MM.1S (cell line): ENCODE measurements around the gene CISD3.

ENCODE experiments used
- DNase-seq: peaks from one replicate; pipeline ENCODE4 v3.0.0-alpha.2; 2015
- H2AFZ ChIP-seq: fragments of 300-600 bp; sonication (generic); 2 replicates; pipeline ENCODE4 v1.6.0; 2016; ENCODE audit warnings: antibody characterized with exemption, low read length
- H3F3A ChIP-seq: fragments of 300-600 bp; sonication (generic); 2 replicates; pipeline ENCODE4 v1.6.1; 2016; ENCODE audit warnings: mild to moderate bottlenecking, antibody characterized with exemption, low read length, moderate library complexity, mixed read lengths; ENCODE audit not compliant: insufficient read depth
- H3K27ac ChIP-seq: fragments of 300-600 bp; sonication (generic); 2 replicates; pipeline ENCODE4 v1.5.1; 2016; ENCODE audit warnings: mild to moderate bottlenecking, low read length
- H3K27me3 ChIP-seq: fragments of 300-600 bp; sonication (generic); replicated peaks from 2 replicates; pipeline ENCODE4 v1.6.0; 2016; ENCODE audit warnings: low read length; ENCODE audit not compliant: insufficient read depth
- H3K36me3 ChIP-seq: fragments of 300-600 bp; sonication (generic); replicated peaks from 2 replicates; pipeline ENCODE4 v1.6.1; 2016; ENCODE audit warnings: mild to moderate bottlenecking, low read length, mixed read lengths; ENCODE audit not compliant: insufficient read depth
- H3K4me1 ChIP-seq: fragments of 300-600 bp; sonication (generic); 2 replicates; pipeline ENCODE4 v1.6.1; 2016; ENCODE audit warnings: low read length, mixed read lengths
- H3K4me2 ChIP-seq: fragments of 300-600 bp; sonication (generic); 2 replicates; pipeline ENCODE4 v1.6.0; 2016; ENCODE audit warnings: low read depth, low read length
- H3K4me3 ChIP-seq: fragments of 300-600 bp; sonication (generic); 2 replicates; pipeline ENCODE4 v1.5.1; 2016; ENCODE audit warnings: low read length, mixed read lengths
- H3K79me2 ChIP-seq: fragments of 300-600 bp; sonication (generic); 2 replicates; pipeline ENCODE4 v1.6.1; 2016; ENCODE audit warnings: mixed run types, low read length, mixed read lengths
- H3K9ac ChIP-seq: fragments of 300-600 bp; sonication (generic); 2 replicates; pipeline ENCODE4 v1.6.1; 2016; ENCODE audit warnings: low read length, mixed read lengths
- H3K9me2 ChIP-seq: fragments of 300-600 bp; sonication (generic); replicated peaks from 2 replicates; pipeline ENCODE4 v1.6.1; 2016; ENCODE audit warnings: mild to moderate bottlenecking, low read length, mixed read lengths; ENCODE audit not compliant: insufficient read depth
- H3K9me3 ChIP-seq: fragments of 300-600 bp; sonication (generic); replicated peaks from 2 replicates; pipeline ENCODE4 v1.6.1; 2016; ENCODE audit warnings: mild to moderate bottlenecking, low read length, mixed read lengths; ENCODE audit not compliant: insufficient read depth
- H4K20me1 ChIP-seq: fragments of 300-600 bp; sonication (generic); 2 replicates; pipeline ENCODE4 v1.6.1; 2016; ENCODE audit warnings: mild to moderate bottlenecking, low read length, moderate library complexity, mixed read lengths; ENCODE audit not compliant: insufficient read depth
- EZH2 ChIP-seq: fragments of 300-600 bp; sonication (generic); optimal IDR thresholded peaks from 2 replicates; pipeline ENCODE3; 2017; ENCODE audit warnings: low read depth, mild to moderate bottlenecking, antibody characterized with exemption, low read length, mixed read lengths
- EZH2phosphoT487 ChIP-seq: fragments of 300-600 bp; sonication (generic); IDR thresholded peaks from 2 replicates; pipeline ENCODE4 v1.6.1; 2018; ENCODE audit warnings: antibody characterized with exemption, low read length
- TF ChIP-seq, protein P1 (sequence below): fragments of 300-600 bp; sonication (generic); IDR thresholded peaks from 2 replicates; pipeline ENCODE4 v1.5.1; 2016; ENCODE audit warnings: antibody characterized with exemption, low read length, mixed read lengths

The CISD3 gene

DNA sequence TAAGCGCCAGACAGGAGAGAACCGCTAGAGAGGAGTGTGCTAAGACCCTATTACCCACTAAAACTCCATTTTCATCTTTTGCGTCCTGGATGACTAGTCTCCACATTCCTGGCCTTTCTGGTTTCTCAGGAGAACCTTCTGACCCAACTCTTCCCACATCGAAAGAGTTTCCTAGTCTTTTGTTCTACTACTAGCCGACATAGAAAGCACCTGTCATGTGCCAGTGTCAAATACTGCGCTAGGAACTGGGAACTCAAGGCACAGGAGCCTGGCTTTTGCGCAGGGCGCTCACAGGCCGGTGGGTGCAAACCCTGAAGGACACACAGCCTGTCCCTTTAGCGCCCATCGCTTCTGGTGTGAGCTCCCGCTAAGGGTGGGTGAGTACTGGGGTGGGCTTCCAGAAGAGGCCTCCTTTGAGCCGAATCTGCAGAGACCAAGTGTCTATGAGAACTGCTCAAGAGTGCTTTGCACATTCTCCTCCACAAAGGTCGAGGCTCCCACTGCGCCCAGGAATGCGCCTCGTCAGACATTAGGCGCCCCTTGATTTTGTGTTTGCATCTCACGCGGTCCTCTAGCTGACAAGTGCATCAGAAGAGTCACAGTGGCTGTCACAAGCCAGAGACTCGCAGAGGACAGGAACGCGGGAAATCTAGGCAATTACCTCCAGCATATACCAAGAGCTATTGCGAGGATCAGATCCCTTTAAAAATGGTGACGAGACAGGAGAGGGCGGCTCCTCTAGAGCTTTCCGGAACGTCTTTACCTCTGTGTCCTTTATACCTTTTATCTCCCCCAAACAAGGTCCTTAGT is 20.4 kb downstream of the CISD3 start:
- H3K27me3 ChIP-seq = peaks cover 22% of the 10 kb centered on the region
- H3K9me2 ChIP-seq = no peaks in the 10 kb centered on the region
- H3K9ac ChIP-seq = peak overlapping the region; percentile 93; the same call in 1 of the 2 replicates
- no peak for TF ChIP-seq EZH2phosphoT487
- TF ChIP-seq, protein P1, sequence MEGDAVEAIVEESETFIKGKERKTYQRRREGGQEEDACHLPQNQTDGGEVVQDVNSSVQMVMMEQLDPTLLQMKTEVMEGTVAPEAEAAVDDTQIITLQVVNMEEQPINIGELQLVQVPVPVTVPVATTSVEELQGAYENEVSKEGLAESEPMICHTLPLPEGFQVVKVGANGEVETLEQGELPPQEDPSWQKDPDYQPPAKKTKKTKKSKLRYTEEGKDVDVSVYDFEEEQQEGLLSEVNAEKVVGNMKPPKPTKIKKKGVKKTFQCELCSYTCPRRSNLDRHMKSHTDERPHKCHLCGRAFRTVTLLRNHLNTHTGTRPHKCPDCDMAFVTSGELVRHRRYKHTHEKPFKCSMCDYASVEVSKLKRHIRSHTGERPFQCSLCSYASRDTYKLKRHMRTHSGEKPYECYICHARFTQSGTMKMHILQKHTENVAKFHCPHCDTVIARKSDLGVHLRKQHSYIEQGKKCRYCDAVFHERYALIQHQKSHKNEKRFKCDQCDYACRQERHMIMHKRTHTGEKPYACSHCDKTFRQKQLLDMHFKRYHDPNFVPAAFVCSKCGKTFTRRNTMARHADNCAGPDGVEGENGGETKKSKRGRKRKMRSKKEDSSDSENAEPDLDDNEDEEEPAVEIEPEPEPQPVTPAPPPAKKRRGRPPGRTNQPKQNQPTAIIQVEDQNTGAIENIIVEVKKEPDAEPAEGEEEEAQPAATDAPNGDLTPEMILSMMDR = no peak
- TF ChIP-seq EZH2 = no peak
- H3K27ac ChIP-seq = peak overlapping the region; percentile 34; the same call in 1 of the 2 replicates
- H3K4me2 ChIP-seq = peak overlapping the region; percentile 99
- peak overlapping the region; percentile 94 for H2AFZ ChIP-seq
- peaks cover 27% of the 10 kb centered on the region for H3K79me2 ChIP-seq
- H3K9me3 ChIP-seq = no peaks in the 10 kb centered on the region
- peak overlapping the region; percentile 93 for H3K4me3 ChIP-seq
- H3K4me1 ChIP-seq = peaks cover 22% of the 10 kb centered on the region
- no peaks in the 10 kb centered on the region for H3K36me3 ChIP-seq
- DNase-seq = peak; percentile 24
- peaks cover 25% of the 10 kb centered on the region for H3F3A ChIP-seq
- no peaks in the 10 kb centered on the region for H4K20me1 ChIP-seq

DNA sequence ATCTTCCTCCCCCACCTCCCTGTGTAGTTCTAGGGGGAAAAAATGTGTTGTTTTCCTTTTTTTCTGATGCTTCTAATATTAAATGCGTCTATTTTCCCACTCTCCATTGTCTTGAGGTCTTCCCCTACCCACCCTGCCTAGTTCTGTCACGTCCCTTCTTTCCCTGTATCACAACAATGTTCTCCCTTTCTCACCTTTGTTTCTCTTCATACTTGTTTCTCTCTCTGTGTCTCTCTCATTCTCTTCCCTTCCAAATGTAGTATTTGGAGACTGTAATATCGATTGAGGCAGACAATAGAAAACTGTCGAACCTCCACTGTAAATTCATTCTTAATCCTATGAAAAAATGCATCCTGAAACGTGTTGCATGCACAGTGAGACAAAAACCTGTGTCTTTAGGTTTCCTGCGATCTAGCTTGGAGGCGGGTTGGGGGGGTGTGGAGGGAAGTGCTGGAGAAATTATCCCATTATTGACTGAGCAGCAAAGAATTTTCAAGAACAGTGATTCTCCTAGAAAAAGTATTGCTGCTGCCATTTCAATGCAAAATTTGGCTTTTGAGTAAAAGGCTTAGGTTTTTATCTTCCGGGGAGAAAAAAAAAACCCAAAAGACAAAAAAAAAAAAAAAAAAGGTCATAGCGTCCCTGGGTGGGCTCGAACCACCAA is 21.1 kb downstream of the CISD3 start:
- peak overlapping the region; percentile 96; the same call in 1 of the 2 replicates for H3K27ac ChIP-seq
- H3K4me2 ChIP-seq = peak overlapping the region; percentile 99
- peaks cover 34% of the 10 kb centered on the region for H3K79me2 ChIP-seq
- no peaks in the 10 kb centered on the region for H4K20me1 ChIP-seq
- H3F3A ChIP-seq = peaks cover 25% of the 10 kb centered on the region
- H3K9me3 ChIP-seq = no peaks in the 10 kb centered on the region
- H3K36me3 ChIP-seq = no peaks in the 10 kb centered on the region; the same call in 1 of the 2 replicates
- no peak for TF ChIP-seq EZH2phosphoT487
- TF ChIP-seq EZH2 = no peak
- TF ChIP-seq, protein P1 = no peak
- H3K4me3 ChIP-seq = peak overlapping the region; percentile 93
- H3K9me2 ChIP-seq = no peaks in the 10 kb centered on the region
- peak overlapping the region; percentile 93; the same call in 1 of the 2 replicates for H3K9ac ChIP-seq
- peaks cover 20% of the 10 kb centered on the region for H3K27me3 ChIP-seq
- H2AFZ ChIP-seq = peak overlapping the region; percentile 94
- DNase-seq = peak; percentile 26
- H3K4me1 ChIP-seq = peaks cover 22% of the 10 kb centered on the region

- Histone ChIP-seq H3K4me1 (peaks cover 17% of the 10 kb centered on the region), H3K4me2 (peak overlapping the region; percentile 99), H3K27me3 (peaks cover 15% of the 10 kb centered on the region), H3K36me3 (no peaks in the 10 kb centered on the region; the same call in 1 of the 2 replicates), H3F3A (peaks cover 21% of the 10 kb centered on the region), H3K9ac (peak overlapping the region; percentile 93), H4K20me1 (no peaks in the 10 kb centered on the region), H3K9me3 (no peaks in the 10 kb centered on the region), H3K9me2 (no peaks in the 10 kb centered on the region), H3K79me2 (peaks cover 38% of the 10 kb centered on the region), H3K4me3 (peak overlapping the region; percentile 93), H2AFZ (peak overlapping the region; percentile 88), H3K27ac (peak overlapping the region; percentile 96)
- TF ChIP-seq, protein P1 = no peak
- peak; percentile 84 for DNase-seq
Observed at GRCh38 chr17:38751808-38752307, 21.7 kb downstream of the CISD3 start.
